Bronchial epithelial cell (primary cell): Measurements from ENCODE around the gene GMFB. TPM values are rescaled to one million over a fixed set of nuclear protein-coding genes. Genes with fewer than 3 reads are reported as not detected.
"Not testable (repeated sequence)": the region's sequence is repeated elsewhere in the genome, so short reads cannot be mapped to it uniquely, and the experiment has no call there.

Experiments used
- DNase-seq: peaks from one replicate; pipeline ENCODE4 v3.0.0-alpha.2; 2010; ENCODE audit warnings: low read depth
- FAIRE-seq: peaks from 2 replicates; lab custom pipeline; 2011; peaks lifted over from hg19 to GRCh38; lab: Jason Lieb, UNC
- H3K27me3 ChIP-seq: 2 replicates; pipeline ENCODE4 v1.5.1; 2011; ENCODE audit warnings: low read length; ENCODE audit not compliant: control insufficient read depth, insufficient read depth
- H3K36me3 ChIP-seq: 2 replicates; pipeline ENCODE4 v1.5.1; 2011; ENCODE audit warnings: low read length; ENCODE audit not compliant: control insufficient read depth, insufficient read depth
- H3K4me3 ChIP-seq: 2 replicates; pipeline ENCODE4 v1.5.1; 2011; ENCODE audit warnings: mild to moderate bottlenecking, low read depth, low read length, control low read depth
- total RNA-seq: library from RNA; depleted of rRNA; stranded (reverse); fragments of >200 nt; gene quantifications from 2 replicates; pipeline ENCODE4 v1.2.1, GENCODE V29; 2014
- TF ChIP-seq, protein P1 (sequence below): IDR thresholded peaks from 2 replicates; pipeline ENCODE4 v1.5.1; 2011; ENCODE audit warnings: mild to moderate bottlenecking, moderate library complexity, low read length, control low read depth, inconsistent platforms; ENCODE audit not compliant: insufficient read depth, severe bottlenecking

GMFB gene
- total RNA-seq, 1 donor from 2014 or later = 55.0 TPM

GRCh38 chr14:54440873-54441868 is 47.6 kb downstream of the GMFB start, which contains the start of gene CNIH1:
TSS of gene CNIH1 (minus strand) at chr14:54441374. CDS start at chr14:54441327, 47 bp downstream.
- peak; percentile 80 for DNase-seq
- no peaks in the 10 kb centered on the region for H3K36me3 ChIP-seq
- no peaks in the 10 kb centered on the region for H3K27me3 ChIP-seq
- peak within 1 kb of the TSS; percentile 66 for H3K4me3 ChIP-seq
- TF ChIP-seq, protein P1, sequence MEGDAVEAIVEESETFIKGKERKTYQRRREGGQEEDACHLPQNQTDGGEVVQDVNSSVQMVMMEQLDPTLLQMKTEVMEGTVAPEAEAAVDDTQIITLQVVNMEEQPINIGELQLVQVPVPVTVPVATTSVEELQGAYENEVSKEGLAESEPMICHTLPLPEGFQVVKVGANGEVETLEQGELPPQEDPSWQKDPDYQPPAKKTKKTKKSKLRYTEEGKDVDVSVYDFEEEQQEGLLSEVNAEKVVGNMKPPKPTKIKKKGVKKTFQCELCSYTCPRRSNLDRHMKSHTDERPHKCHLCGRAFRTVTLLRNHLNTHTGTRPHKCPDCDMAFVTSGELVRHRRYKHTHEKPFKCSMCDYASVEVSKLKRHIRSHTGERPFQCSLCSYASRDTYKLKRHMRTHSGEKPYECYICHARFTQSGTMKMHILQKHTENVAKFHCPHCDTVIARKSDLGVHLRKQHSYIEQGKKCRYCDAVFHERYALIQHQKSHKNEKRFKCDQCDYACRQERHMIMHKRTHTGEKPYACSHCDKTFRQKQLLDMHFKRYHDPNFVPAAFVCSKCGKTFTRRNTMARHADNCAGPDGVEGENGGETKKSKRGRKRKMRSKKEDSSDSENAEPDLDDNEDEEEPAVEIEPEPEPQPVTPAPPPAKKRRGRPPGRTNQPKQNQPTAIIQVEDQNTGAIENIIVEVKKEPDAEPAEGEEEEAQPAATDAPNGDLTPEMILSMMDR = peak; percentile 84
- FAIRE-seq = no peak

- H3K4me3 ChIP-seq = peak overlapping the region; percentile 66
- FAIRE-seq = no peak
- H3K27me3 ChIP-seq = no peaks in the 10 kb centered on the region
- H3K36me3 ChIP-seq = no peaks in the 10 kb centered on the region
- TF ChIP-seq, protein P1 = no peak
- DNase-seq = peak; percentile 6
These were observed 48.3 kb downstream of the GMFB start for GRCh38 chr14:54440476-54440872.

DNA sequence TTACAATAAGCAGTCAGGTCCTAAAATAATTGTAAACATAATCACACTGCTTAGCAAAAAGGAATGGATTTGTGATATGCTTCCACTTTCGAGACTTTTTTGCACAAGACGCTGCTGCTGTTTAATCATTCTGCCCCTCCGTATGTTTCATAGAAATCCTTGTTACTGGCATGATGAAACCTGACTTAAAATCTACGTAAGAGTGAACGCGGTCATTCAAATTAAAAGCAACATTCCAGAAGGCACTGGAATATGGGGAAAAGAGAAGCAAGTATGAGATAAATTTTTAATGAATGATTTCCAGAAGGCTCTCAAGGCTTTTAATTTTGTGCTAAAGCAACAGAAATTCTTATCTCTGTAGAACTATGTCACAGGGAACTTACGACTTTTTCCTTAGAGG is 48.7 kb downstream of the GMFB start:
- H3K36me3 ChIP-seq = no peaks in the 10 kb centered on the region
- TF ChIP-seq, protein P1 = no peak
- H3K4me3 ChIP-seq = peak overlapping the region; percentile 66
- peak; percentile 5 for DNase-seq
- FAIRE-seq = no peak
- H3K27me3 ChIP-seq = no peaks in the 10 kb centered on the region

GRCh38 chr14:54438703-54439102 is 50.1 kb downstream of the GMFB start:
- TF ChIP-seq, protein P1 = no peak
- H3K36me3 ChIP-seq = no peaks in the 10 kb centered on the region
- H3K27me3 ChIP-seq = no peaks in the 10 kb centered on the region
- H3K4me3 ChIP-seq = no peak overlapping the region
- FAIRE-seq = no peak
- no peak for DNase-seq

DNA sequence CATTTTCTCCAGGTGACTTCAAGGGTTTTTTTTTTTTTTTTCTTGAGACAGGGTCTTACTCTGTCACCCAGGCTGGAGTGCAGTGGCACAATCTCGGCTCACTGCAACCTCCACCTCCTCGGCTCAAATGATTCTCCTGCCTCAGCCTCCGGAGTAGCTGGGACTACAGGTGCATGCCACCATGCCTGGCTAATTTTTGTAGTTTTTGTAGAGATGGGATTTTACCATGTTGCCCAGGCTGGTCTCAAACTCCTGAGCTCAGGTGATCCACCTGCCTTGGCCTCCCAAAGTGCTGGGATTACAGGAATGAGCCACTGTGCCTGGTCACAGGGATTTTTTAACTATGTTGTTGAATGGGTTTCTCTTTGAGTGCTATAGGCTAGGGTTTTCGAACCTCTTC is 50.8 kb downstream of the GMFB start:
- not testable (repeated sequence) for H3K36me3 ChIP-seq, H3K27me3 ChIP-seq, DNase-seq, FAIRE-seq, H3K4me3 ChIP-seq

DNA sequence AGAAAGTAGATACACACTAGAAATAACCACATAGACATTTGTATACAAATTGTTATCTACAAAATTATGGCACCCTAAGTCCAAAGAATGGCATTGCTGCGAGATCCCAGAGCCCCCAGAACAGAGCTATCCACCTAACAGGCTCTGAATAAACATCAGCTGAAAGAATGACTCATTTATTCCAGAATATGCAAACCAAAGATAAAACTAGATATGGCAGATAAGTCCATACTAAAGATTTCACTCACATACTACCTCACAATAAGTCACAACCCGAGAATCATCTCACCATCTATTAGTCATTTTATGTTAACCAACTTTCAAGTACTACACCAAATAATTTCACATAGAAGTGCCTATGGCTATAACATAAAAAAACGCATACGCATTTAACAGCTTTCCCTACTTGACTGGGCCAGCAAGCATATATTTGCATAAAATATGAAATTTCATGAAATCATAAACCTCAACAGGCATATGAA is 53.2 kb downstream of the GMFB start:
- peaks cover 4% of the 10 kb centered on the region for H3K36me3 ChIP-seq
- FAIRE-seq = no peak
- DNase-seq = peak; percentile 87
- no peak overlapping the region for H3K4me3 ChIP-seq
- H3K27me3 ChIP-seq = no peaks in the 10 kb centered on the region
- TF ChIP-seq, protein P1 = no peak
